ENCODE results near the gene TTR.

Gene TTR

DNA sequence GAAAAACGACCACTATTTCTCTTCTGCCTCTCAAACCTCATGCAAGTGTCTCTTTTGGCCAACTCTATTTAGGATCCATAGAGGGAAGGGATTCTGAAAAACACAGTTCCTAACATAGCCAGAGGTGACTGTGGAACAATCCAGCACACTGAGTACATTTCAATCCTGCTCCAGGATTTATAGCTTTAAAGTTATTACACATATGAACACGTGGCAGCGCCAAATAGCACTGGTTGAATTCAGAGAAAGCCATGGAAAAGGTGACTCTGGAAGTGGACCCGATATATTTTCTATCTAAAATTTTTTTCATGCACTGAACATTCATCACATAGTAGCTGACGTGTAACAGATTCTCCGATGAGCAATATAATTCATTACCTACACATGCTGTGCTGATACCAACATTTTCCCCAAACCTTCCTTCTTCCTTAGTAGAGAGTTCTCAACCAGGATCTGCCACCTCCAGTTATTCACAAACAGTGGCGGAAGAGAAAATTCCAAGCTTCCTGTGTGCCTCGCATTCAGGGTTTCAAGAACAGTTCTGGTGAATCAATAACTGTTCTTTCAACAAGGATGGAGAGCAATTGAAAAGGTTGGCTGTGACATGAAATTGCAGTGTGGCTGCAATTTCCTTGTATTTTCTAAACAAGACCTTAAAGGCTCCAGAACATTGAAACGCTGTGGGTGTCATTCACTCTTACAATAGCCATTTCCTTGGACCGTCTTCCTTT lies 25.7 kb upstream of the TTR start:
- no peak overlapping the region for H3K4me3 ChIP-seq (ENCODE audit: low read depth, low read length)
- TF ChIP-seq, protein P1, sequence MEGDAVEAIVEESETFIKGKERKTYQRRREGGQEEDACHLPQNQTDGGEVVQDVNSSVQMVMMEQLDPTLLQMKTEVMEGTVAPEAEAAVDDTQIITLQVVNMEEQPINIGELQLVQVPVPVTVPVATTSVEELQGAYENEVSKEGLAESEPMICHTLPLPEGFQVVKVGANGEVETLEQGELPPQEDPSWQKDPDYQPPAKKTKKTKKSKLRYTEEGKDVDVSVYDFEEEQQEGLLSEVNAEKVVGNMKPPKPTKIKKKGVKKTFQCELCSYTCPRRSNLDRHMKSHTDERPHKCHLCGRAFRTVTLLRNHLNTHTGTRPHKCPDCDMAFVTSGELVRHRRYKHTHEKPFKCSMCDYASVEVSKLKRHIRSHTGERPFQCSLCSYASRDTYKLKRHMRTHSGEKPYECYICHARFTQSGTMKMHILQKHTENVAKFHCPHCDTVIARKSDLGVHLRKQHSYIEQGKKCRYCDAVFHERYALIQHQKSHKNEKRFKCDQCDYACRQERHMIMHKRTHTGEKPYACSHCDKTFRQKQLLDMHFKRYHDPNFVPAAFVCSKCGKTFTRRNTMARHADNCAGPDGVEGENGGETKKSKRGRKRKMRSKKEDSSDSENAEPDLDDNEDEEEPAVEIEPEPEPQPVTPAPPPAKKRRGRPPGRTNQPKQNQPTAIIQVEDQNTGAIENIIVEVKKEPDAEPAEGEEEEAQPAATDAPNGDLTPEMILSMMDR (IDR thresholded peaks at IDR 0.05; ENCODE audit: low read depth, low read length, missing control alignments) = no peak
- DNase-seq (ENCODE audit: low read depth) = no peak

DNA sequence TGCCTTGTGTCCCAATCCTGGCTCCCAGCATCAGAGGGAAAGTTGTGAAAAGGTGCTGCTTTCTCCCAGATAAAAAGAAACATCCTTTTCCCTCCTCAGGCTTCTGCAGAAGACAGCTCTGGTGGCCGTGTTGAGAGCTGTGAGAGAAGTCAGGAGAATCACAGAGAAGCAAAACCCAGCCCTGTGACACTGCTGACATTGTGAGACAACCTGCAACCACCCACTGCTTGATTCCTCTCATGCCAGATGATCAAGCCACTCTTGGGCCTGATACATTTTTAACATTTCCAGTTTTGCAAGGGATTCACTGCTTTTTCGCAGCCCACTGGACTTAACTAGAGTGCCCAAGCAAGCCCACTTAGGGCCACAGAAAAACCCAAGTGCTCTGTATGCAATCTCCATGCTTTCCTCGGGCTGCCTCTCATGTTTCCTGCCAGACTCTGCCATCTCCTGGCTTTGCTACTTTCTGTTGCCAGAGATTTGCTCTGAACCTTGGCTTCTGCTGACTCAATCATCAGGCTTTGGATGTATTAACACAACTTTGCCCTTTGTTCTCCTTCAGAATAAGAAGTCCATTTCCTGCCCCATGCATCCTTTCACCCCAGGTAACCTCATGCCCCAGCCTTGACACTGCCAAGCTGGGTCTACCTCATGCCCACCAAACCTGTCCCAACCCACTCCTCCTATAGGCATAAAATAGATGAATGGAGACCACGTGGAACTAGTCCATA lies 24.9 kb upstream of the TTR start:
- DNase-seq (ENCODE audit: low read depth) = no peak
- TF ChIP-seq, protein P1 (IDR thresholded peaks at IDR 0.05; ENCODE audit: low read depth, low read length, missing control alignments) = no peak

DNA sequence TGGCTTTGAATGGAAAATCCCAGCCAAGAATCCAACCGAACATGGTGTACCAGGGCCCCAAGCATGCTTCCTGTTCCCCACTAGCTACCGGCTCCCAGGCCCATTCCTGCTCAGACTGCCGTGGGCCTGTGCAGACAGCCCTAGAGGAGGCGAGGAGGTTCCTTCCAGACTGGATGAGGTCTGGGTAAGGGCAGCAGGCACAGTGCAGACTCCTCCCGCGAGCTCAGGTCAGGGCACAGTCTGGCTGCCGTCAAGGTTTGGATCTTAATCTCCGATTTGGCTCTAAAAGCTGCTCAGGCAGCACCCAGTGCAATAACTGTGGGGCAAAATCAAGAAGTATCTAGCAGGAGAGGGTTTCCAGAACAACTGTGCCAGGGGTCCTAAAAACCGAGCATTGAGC lies 19.3 kb upstream of the TTR start:
- no peak for DNase-seq (ENCODE audit: low read depth)
- TF ChIP-seq, protein P1 (IDR thresholded peaks at IDR 0.05; ENCODE audit: low read depth, low read length, missing control alignments) = no peak

More for the DNA sequence above, 24.9 kb upstream of the TTR start:
- H3K4me3 ChIP-seq (ENCODE audit: low read depth, low read length) = no peak overlapping the region

DNA sequence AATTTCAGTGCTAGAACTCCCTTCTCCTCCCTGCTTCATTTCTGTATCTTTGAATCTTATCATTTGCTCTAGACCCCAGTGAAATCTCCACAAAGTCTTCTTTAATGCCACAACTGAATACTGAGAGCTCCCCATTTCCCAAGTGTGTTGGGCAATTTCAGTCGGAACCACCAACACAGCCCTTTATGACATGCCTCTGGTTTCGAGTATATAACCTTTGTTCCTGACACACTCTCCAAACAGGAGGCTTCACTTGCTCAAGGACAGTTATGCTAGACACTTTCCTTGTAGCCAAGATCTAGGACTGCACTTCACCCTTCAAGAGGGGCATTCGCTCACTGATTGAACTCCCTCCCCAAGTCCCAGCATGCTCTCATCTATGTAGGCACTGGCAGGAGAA lies 18.6 kb upstream of the TTR start:
- TF ChIP-seq, protein P1 (IDR thresholded peaks at IDR 0.05; ENCODE audit: low read depth, low read length, missing control alignments) = no peak
- DNase-seq (ENCODE audit: low read depth) = no peak
- no peak overlapping the region for H3K4me3 ChIP-seq (ENCODE audit: low read depth, low read length)

More for the DNA sequence above, 19.3 kb upstream of the TTR start:
- H3K4me3 ChIP-seq (ENCODE audit: low read depth, low read length) = no peak overlapping the region

DNA sequence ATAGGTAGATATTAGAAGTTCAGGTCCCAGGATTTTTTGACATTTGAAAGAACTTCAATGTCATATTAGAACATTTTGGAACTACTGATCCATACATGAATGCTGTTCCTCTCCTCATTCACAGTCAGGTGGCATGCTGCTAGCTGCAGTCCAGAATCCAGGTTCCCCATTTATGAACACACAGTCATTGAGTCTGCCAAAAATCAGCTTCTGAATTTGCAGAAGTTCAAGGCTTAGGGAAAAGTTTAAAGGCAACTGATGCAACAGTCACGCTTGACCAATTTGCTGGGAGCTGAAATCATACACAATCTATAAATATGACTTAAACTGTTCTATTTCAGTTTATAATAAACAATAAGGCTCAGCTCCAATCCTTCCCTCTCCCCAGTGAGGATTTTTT lies 17.3 kb upstream of the TTR start:
- TF ChIP-seq, protein P1 (IDR thresholded peaks at IDR 0.05; ENCODE audit: low read depth, low read length, missing control alignments) = no peak
- H3K4me3 ChIP-seq (ENCODE audit: low read depth, low read length) = no peak overlapping the region
- no peak for DNase-seq (ENCODE audit: low read depth)

DNA sequence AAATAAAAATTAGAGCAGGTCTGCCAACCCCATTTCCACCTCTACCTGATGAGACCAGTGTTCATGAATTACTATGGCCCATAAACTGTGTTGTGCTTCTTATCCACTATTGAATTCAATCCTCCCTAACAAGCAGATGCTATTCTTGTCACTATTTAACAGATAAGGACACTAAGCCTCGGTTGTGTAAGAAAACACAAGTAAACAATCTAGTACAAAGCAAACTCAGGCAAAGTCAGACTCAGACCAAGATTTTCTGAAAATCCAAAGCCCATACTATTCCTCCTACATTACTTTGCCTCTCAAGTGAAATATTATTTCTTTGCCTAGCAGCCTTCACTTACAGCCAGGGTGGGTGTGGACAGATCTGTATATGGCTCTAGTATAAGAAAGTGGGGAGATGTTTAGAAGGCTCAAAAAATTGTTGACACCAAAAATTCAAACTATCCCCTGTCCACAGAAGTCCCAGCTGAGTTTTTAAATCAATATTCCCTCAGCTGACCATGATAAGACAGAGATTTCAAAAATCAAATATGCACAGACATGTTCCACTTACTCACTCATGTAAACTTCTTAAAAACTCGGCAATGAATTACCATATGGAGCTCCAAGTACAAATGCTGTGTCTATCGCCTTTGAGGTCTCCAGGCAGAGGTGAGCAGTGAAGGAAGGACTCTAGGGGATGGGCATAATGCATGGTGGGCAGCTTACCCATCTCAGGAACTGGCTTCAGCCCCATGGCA lies 16.0 kb upstream of the TTR start:
- DNase-seq (ENCODE audit: low read depth) = no peak
- no peak overlapping the region for H3K4me3 ChIP-seq (ENCODE audit: low read depth, low read length)
- TF ChIP-seq, protein P1 (IDR thresholded peaks at IDR 0.05; ENCODE audit: low read depth, low read length, missing control alignments) = no peak

Measured in GM12864 (cell line).